A172 (cell line): Measurements from ENCODE around the gene ACRBP. TPM values are rescaled to one million over a fixed set of nuclear protein-coding genes. Genes with fewer than 3 reads are reported as not detected.

Experiments
- DNase-seq: peaks from one replicate; pipeline ENCODE4 v3.0.0-alpha.2; 2015; ENCODE audit warnings: low spot score
- total RNA-seq: library from RNA; depleted of rRNA; stranded (reverse); fragments of >200 nt; shearing (Covaris generic); gene quantifications from 2 replicates; pipeline ENCODE4 v1.2.3, GENCODE V29; 2014

ACRBP gene
- total RNA-seq, 1 experiment from 2014 or later, result not detected

DNA sequence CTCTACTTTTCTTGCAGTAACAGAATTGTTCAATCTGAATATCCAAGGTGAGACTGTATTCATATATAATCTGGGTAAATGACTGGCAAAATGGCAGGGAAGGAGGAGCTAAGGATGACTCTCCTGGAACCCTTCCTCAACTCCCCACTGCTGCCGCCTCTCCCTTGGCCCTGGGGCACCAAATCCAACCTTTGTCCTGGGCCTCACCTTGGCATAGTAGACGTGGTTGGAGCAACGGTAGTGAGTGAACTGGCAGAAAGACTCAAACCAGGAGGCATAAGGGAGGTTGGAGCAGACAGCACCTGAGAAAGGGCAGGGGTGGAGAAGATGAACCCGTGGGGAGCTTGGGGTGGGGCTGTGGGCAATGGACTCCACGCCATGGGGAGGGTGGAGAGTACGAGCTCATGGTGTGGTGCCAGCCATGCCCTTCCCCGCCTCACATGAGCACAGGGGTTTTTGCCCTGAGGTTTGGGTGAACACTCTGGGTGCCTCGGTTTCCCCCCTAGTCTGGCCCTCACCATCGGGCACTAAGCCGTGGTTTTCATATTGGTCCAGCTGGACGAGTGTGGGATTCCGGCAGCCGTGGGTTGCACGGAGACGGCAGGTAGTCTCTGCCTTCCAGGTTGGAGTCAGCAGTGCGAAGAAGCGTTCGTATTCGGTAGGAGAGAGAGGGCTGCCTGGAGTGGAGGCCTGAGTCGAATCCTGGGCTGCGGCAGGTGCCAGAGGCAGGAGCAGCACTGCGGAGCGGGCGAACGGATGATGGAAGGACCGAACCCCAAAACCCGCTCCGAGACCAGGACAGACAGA is 753 bp downstream of the ACRBP start:
- no peak for DNase-seq

DNA sequence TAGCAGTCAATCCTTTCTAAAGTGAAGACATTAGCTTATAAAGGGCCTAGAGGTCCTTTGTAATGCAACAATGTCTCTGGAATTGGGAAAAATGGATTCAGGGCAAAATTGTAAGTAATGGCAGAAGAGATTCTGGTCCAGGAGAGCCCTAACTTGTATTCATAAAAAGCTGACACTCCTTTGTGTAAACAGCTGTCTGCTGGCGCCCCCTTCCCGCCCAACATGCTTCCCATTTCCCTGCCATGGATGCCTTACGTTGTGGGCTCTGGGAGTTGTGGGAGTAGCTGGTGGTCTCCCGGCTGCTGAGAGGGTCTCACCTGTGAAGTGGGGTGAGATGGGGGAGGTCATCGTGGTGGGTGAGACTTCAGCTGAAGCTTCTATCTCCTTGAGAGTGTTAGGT is 2.3 kb downstream of the ACRBP start:
- no peak for DNase-seq

DNA sequence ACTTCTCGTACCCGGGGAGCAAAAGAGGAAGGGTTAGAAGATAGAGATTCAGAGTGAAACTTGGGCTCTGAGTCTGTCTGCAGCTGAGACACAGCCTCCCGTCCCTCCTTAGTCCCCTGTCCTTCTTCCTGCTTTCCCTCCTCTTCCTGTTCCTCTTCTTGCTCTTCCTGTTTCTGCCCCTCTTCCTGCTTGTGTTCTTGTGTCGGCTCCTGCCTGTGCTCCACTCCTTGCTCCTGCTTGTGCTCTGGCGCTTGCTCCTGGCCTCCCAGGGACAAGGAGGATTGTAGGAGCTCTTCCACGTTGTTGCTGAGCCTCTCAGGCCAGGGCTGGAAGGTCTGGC is 3.0 kb downstream of the ACRBP start:
- DNase-seq, result no peak

DNA sequence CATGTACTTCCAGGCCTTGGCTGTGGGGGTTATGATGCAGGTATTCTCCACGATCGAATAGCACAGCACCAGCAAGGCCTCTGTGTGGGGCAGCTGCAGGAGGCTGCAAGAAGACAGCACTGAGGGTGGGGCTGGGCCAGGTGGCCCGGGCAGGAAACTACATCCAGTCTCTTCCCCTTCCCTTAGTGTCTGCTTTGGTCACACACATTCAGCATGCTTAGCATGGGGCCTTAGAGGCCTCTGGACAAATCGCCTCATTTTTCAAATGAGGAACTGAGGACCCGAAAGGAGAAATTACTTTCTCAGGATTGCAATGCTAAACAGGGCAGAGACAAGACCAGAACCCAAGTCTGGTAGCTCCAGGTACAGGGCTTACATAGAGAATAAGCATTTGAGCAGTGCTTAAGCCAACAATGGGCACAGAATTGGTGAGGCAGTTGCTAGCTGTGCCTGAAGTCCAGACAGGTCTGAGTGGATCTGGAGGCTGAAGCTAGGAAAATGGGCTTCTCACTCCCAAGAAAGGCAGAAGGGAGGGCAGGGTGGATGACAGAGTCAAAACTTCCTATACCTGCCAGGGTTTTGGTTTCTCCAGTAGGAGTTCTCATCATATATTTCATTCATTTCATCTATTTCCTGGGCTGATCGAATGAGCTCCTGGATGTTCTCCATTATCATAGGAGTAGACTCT is 3.5 kb downstream of the ACRBP start:
- DNase-seq, result no peak

DNA sequence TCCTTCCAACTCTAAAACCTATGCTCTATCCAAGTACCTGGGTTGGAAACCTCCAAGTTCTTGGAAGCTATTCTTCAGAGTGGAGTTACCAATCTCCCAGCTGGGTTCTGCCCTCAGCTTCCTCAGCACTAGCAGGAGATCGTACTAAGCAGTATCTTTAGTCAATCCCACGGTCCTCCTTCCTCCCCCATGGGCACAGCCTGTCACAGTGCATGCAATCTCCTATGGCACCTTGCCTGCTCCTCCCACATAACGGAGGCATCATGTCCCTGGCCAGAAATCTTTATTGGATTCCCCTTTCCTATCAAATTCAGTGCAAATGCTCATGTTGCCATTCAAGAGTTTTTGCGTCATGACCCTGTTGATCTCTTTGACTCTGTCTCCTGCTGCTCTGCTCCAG is 6.1 kb downstream of the ACRBP start:
- DNase-seq, result no peak

DNA sequence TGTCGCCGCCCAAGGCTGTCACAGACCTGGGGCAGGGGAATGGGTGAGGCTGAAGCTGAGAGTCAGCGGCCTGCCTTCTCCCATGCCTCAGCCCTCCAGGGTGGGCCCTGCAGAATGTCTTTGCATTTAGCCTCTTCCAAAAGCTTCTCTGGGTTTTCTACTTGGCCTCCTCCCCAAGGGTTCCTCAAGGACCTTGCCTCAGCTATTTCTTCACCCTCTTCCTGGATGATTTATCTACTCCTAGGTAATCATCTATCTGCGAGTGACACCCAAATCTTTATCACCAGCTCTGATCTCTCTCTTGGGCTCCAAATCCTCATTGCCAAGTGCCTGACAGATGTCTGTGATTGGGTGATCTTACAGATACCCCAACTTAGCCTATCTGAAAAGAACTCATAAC is 6.7 kb downstream of the ACRBP start:
- DNase-seq, result no peak

DNA sequence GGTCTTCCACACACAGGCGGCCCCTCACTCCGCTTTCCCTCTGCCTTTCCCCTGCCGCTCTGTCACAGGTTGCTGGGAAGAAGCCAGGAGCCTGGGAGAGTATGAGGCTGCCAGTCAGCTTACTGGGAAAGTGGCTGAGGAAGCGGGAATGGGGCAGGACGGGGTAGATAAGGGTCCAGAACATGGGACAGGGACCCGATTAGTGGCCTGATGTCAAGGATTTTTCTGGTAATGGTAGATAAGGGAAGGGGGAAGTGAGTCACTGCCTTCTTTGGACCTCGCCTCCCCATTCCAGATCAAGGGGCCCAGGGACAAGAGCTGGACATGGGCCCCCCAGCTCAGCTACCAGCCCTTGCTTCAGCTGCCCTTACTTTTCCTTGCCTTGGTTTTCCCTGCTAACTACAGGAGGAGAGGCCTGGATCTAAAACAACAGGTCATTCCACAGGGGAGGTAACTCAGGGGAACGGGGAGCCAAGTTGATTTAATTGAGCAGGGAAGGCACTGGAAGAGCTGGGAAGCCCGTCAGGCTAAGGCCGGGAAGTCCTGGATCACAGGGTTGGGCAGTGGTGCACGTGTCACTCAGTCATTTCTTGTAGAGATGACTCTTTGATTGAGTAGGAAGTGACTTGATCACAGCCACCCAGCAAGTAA is 8.0 kb downstream of the ACRBP start:
- no peak for DNase-seq

DNA sequence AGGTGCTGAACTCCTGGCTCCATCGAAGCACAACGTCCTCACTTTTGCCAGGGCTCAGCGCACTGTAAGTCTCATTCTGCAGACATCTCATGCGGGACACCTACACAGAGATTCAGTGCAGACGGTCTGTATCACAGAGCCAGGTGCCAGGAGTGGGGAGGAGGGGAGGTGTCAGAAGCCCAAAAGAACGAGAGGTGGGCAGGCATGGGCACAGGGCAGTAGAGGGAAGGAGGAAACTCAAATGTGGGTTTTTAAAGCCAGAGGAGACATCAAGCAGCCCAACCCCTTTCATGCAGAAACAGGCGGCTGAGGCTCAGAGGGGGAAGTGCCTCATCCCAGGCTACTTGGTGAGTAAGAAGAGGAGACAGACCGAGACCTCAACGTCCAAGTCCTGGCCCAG is 8.9 kb downstream of the ACRBP start:
- no peak for DNase-seq

DNA sequence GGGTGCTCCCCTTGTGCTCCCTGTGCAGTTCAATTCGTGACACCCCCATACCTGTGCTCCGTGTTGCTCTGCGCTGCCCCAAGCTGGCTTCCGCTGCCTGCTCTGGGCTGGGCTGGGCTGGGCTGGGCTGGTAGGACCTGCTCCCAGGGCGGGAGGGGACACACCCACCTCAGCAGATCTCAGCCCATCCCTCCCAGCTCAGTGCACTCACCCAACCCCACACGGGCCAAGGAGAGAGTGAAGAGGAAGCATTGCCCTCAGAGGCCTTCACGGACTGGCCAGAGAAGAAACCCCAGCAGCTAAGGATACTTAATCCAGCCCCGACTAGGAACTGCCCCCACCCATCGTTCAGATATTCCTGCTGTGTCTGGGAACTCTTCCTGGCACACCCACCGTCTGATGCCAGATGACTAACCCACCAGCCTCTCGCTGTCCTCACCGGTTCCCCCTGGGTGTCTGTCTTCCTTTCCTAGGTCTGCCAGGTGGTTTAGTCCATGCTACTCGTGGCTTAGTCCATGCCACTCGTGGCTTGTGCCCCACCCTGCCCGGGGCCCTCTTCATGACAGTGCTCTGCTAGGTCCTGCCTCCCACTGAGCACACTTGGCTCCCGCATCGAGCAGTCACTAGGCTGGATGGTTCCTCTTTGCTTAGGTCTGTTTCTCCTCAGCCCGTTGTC is 11.2 kb downstream of the ACRBP start, which contains the start of gene LPAR5:
Gene LPAR5 (minus strand): TSS at position 104 of the 676 bp plus-strand sequence. CDS start 14,711 bp downstream, outside the sequence.
- peak; percentile 79 for DNase-seq

DNA sequence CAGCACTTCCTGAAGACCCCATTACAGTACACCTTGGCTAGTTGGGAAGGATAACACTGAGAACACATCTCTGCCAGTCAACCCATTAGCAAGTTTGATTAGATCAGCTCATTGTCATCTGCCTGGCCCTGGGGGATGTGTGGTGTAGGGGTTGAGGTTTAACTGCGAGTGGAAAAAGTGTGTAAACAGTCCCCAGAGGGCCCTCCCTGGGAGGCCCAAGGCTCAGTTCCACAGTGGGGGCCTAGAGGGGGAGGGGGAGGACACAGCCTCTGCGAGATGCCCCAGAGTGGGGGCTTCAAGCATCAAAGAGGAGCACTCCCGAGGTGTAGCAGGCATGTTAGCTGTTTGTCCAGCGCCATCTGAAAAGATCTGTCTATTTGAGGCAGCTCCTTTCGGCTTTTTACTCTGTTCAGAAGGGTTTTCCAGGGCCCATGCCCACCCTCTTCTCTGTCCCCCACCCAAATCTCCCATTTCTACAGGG is 11.8 kb downstream of the ACRBP start:
- DNase-seq, result no peak

DNA sequence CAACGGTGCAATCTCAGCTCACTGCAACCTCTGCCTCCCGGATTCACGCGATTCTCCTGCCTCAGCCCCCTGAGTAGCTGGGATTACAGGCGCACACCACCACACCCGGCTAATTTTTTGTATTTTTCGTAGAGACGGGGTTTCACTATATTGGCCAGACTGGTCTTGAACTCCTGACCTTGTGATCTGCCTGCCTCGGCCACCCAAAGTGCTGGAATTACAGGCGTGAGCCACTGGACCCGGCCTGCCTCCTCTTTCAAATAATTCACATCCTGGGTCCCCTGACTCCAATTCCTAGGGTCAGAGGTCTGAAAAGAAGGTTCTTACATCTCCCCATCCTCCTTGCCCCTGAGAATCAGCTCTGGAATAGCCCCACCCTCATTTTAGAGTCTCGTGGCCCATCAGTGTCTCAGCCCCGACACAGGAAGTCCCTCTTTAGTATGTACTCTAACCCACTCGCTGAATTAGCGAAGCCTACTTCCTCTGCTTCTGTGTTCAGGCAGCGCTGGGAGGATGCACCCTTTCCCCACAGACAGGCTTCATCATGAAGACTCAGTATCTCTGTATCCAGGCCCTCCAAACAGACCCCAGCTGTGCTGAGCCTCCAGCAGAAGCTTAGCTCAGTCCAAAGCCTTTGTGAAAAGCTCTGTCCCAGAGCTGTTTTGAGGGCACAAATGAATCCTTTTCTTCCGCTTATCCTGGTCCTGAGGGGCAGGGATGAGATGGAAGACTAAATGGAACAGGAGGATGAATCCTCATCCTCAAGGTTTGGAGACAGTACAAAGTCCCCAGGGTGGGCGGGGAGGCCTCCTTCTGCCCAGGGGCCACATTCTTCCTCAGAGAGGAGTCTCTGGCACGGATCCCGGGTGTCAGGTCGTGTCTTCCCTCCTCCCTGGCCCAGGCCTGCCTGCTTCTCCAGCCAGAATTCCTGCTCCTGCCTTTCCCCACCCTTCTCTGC is 14.9 kb downstream of the ACRBP start:
- DNase-seq, result no peak

DNA sequence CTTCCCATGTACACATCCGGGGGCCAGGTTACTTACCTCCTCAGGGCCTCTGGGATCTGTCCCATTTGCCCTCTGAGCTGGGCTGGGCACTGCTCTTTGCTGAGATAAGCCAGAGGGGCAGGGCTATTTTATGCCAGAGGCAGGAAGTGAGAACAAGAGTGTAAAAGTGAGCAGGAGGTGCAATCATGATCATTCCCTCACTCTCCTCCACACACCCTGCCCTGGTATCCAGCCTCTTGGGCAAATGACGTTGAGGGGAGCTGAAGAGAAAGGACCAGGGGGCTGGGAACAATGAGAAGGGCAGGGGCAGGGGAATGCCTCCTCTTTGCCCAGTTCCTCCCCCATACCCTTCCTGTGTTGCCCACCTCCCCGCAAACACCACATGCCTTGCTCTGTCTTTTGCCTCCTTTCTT is 15.7 kb downstream of the ACRBP start:
- DNase-seq, result no peak

DNA sequence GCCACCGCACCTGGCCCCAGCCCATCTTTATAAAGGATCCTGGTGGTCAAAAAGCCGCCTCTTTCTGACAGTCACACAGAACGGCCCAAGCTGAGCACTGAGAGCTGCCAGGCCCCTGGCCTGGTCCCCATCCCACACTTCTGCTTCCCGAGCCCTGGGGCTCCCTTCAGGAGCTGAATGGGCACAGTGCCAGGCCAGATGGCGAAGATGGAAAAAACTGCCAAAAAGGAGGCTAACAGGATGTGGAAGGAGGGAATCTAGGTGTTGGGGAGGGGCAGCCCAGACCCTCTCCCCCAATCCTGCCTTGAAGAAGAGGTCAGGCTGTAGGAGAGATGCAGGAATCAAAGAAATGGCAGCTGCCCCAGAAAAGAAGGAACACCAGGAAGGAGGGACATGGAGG is 16.5 kb downstream of the ACRBP start:
- DNase-seq, result no peak

DNA sequence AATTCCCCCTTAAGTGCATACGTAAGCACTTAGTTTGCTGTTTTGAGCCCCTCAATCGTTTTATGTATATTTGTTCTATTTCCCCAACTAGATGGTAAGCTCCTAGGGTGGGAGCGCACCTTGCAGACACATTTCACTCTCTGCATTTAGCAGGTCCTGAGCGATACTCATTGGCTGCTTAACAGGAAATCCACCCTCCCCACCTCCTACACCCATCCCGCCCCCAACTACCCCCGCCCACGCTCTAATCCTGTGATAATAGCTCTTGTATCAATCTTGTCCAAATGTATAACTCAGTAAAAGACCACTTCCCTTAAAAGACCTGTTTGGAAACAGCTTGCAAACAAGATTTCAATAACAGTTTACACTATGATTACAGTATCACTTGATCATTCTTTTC is 19.6 kb downstream of the ACRBP start:
- no peak for DNase-seq

DNA sequence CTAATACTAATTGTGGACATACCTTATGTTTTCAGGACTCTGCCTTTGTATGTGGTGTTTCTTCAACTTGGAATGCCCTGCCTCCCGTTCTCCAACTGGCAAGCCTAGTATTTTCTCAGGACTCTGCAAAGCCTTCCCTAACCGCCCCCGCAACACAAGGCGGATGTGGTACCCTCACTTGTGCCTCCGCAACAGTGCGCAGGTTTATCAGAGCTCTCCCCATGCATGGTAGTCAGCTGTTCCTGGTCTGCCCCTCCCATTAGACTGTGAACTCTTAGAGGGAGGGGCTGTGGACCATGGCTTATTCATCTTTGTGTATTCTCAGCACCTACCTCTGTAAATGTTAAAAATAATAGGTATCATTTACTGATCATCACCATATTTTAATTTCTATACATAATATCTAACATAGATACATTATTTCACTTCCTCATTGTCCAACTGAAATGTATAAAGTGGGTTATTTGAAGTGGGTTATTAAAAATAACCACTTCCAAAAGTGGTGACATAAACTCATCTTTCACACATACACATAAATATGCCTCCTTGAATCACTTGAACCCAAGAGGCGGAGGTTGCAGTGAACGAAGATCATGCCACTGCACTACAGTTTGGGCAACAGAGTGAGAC is 20.5 kb downstream of the ACRBP start:
- DNase-seq, result no peak

DNA sequence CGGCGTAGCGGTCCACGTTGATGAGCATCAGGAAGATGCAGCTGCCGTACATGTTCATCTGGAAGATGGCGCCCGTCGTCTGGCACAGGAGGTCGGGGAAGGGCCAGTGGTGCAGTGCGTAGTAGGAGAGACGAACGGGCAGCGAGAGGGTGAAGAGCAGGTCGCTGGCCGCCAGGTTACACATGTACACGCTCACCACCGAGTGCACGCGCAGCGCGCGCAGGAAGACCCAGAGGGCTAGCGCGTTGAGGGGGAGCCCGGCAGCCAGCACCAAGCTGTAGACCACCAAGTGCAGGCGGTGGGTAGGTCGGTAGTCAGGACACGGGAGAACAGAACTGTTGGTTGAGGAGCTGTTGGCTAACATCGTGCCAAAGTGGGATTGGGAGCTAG is 26.4 kb downstream of the ACRBP start:
- no peak for DNase-seq

DNA sequence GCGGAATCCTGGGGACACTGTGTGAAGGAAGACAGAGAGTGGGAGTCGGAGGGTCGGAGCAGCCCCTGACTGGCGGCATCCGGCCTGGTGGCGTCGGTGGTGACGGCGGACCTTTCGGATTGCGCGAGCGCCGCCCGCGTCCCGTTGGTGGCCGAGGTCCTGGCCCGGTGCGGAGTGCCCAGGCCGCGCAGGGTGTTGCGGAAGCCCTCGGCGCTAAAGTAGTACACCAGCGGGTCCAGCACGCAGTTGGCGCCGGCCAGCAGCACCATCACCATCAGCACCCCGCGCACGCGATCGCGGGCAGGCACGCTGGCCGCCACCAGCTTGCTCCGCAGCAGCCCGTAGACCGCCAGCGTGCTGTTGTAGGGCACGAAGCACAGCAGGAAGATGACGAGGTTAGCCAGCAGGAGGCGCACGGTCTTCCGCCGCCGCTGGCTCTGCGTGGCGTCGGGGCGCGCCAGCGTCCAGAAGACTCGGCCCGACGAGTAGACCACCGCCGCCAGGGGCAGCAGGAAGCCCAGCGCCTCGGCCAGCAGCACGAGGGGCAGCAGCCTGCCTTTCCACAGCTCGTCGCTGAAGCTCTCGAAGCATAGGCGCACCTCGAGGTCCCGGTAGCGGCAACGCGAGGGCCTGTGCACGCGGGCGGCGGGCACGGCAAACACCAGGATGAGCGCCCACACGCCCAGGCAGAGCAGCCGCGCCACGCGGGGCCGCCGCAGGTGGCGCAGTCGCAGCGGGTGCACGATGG is 26.9 kb downstream of the ACRBP start:
- DNase-seq, result no peak

DNA sequence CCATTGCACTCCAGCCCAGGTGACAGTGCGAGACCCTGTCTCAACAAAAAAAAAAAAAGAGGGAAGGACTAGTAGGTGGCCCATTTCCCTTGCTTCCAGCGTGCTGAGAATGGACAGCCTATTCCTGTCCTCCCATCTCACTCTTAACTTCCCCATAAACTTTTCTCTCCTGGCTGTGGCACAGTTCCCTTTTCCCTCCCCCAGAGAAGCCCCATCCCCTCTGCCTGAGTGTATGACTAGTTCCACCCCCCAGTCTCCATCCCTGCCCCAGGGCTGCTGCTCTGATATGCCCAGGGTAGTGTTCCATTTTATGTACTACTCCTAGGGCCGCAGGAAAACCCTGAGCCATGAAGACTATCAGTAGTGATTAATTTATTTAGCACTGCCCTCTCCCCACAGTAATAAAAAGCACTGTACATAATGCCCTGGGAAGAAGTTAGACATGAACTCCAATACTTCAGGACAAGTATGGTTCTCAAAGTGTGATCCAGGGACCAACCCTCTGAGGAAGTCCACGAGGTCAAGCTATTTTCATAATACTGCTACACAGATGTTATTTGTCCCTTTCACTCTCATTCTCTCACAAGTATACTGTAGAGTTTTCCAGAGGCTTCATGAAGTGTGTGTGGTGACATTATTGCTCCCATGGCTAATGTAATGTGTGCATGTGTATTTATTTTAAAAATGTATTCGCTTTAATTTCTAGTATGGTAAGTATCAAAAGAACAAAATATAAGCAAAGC is 28.6 kb downstream of the ACRBP start:
- no peak for DNase-seq

DNA sequence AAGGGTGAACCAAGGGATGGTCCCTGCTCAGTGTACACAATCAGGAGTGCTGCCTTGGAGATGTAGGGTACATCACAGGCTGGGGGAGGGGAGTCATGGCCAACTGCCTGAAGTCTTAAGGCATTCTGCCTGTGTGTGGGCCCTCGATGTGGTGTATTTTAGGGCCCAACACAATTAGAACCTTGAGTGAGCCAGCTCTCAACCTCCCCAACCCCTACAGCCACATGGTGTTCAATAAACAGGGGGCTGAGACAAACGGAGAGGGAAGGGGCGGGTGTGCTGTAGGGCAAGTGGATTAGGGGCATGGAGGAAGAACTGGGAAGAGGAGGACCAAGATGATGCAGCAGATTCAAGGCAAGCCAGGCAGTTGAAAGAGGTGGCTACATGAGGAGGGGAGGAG is 31.4 kb downstream of the ACRBP start:
- no peak for DNase-seq
